ENCODE measurements around the gene SNRNP25.
"Not testable (repeated sequence)": the region's sequence is repeated elsewhere in the genome, so short reads cannot be mapped to it uniquely, and the experiment has no call there.

SNRNP25 gene
- total RNA-seq: 11.1 to 41.2 (median 27.2) reads per million in 18 experiments

DNA sequence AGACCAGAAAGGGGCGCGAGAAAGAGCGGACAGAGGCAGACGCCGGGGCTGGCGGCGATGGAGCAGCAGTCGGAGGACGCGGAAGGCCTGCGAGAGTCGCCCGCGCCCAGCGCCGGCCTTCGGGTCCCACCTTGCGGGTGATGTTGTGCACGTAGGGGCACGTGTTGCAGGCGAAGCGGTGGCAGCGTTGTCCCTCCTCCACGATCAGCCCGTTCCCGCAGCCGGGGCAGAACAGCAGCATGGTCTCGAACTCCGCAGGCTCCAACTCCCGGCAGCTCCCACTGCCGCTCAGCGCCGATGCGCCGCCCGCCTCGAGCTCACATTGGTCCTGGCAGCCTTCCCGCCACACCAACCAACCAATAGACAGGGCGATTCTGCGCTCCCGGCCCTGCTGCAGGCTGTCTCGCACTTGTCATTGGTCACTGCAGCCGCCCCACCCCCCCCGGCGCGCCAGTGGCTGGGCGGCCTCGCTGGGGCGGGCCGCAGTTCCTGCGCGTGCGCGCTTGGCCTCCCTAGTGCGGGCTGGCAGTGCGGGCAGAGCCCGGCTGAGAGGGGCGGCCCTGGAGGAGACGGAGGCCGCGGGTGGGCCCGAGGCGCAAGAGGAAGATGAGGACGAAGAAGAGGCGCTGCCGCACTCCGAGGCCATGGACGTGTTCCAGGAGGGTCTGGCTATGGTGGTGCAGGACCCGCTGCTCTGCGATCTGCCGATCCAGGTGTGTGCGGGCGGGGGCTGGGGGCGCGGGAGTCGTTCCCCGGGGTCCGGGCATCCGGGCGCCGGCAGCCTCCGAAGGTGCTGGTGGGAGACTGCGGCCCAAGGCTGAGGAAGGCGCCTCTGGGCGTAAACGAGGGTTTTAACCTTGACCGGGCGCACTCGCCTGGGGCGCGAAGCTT lies at the start of gene SNRNP25, which contains the start of gene POLR3K:
Gene SNRNP25, plus strand, starts transcription at position 483 of the 891 bp plus-strand sequence. Its CDS starts 189 bp downstream, at position 672.
Gene POLR3K, minus strand, starts transcription at position 263 of the 891 bp plus-strand sequence. Its CDS starts 22 bp downstream, at position 241.
- DNase-seq: peak; percentile 97 to 98

DNA sequence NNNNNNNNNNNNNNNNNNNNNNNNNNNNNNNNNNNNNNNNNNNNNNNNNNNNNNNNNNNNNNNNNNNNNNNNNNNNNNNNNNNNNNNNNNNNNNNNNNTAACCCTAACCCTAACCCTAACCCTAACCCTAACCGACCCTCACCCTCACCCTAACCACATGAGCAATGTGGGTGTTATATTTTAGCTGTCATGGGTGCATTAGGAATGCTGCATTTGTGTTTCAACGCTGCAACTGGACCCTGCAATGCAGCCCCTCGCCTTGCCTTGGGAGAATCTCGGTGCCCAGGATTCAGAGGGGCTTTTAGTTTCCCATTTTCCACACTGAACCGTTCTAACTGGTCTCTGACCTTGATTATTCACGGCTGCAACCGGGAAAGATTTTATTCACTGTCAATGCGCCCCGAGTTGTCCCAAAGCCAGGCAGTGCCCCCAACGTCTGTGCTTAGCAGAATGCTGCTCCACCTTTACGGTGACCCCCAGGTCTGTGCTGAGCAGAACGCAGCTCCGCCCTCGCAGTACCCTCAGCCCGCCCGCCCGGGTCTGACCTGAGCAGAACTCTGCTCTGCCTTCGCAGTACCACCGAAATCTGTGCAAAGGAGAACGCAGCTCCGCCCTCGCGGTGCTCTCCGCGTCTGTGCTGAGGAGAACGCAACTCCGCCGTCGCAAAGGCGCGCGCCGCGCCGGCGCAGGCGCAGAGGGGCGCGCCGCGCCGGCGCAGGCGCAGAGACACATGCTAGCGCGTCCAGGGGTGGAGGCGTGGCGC lies 43.5 kb upstream of the SNRNP25 start:
- no peak for DNase-seq

DNA sequence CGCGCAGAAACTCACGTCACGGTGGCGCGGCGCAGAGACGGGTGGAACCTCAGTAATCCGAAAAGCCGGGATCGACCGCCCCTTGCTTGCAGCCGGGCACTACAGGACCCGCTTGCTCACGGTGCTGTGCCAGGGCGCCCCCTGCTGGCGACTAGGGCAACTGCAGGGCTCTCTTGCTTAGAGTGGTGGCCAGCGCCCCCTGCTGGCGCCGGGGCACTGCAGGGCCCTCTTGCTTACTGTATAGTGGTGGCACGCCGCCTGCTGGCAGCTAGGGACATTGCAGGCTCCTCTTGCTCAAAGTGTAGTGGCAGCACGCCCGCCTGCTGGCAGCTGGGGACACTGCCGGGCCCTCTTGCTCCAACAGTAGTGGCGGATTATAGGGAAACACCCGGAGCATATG lies 42.9 kb upstream of the SNRNP25 start:
- DNase-seq: not testable (repeated sequence)

DNA sequence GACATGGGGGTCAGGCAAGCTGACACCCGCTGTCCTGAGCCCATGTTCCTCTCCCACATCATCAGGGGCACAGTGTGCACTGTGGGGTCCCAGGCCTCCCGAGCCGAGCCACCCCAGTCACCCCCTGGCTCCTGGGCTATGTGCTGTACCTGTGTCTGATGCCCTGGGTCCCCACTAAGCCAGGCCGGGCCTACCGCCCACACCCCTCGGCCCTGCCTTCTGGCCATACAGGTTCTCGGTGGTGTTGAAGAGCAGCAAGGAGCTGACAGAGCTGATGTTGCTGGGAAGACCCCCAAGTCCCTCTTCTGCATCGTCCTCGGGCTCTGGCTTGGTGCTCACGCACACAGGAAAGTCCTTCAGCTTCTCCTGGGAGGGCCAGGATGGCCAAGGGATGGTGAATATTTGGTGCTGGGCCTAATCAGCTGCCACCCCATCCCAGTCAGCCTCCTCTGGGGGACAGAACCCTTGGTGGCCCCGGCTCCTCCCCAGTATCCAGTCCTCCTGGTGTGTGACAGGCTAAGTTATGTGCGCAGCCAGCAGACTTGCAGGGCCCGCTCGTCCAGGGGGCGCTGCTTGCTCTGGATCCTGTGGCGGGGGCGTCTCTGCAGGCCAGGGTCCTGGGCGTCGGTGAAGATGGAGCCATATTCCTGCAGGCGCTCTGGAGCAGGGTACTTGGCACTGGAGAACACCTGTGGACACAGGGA lies 36.4 kb upstream of the SNRNP25 start:
- DNase-seq: not testable (repeated sequence)

DNA sequence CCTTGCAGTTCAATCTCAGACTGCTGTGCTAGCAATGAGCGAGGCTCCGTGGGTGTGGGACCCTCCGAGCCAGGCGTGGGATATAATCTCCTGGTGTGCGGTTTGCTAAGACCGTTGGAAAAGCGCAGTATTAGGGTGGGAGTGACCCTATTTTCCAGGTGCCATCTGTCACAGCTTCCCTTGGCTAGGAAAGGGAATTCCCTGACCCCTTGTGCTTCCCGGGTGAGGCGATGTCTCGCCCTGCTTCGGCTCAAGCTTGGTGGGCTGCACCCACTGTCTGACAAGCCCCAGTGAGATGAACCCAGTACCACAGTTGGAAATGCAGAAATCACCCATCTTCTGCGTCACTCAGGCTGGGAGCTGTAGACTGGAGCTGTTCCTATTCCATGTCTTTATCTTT lies 32.7 kb upstream of the SNRNP25 start:
- DNase-seq: not testable (repeated sequence)

DNA sequence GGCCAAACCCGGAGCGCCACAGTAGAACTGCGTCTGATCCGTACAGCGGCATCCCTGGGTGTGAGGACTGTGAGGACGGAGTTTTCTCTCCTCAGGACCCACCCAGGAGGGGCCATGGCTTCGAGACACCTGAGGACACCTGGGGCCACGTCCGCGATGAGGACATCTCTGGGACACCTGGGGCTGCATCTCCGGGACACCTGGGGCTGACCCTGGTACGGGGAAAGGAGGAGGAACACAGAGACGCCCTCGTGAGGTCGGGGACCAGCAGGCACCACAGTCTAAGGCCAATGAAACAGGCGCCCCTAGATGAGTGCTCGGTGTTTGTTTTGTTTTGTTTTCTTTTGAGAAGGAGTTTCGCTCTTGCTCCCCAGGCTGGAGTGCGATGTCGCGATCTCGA lies 29.5 kb upstream of the SNRNP25 start:
- DNase-seq: not testable (repeated sequence)

DNA sequence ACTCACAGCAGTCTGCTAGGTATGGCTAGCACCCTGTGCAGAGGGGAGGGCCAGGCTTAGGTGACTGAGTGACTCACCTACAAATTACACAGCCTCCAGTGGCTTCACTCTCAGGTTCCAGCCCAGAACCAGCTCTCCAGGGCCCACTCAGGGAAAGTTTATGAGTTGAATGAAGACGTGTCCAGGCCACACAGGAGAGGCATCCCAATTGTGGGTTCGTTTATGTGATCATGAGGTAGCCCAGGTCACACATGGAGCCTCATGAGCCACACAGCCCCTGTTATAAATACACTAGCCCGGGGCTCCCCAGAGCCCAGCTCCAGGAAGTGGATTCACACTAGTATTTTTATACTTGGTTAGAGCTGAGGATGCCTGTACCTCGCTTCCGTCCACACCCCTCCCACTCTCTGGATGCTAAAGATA lies 27.7 kb upstream of the SNRNP25 start:
- DNase-seq: not testable (repeated sequence)

DNA sequence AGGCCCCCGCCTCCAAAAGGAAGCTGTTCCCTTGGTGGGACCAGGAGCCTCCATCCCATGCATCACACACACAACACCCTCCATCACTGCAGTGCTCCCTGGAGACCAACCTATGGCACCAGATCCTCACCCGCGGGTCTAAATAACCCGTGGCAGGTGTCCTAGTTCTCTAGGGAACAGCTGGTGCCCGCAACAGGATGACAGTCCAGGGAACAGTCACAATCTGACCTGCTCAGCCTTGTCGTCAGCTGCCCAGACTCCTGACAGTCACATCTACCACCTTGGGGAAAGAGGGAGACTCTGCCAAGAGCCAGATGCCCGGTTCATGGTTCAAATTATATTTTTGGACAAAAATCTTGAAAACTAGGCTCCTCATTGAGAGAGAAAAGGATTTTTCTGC lies 23.0 kb upstream of the SNRNP25 start:
- not testable (repeated sequence) for DNase-seq

DNA sequence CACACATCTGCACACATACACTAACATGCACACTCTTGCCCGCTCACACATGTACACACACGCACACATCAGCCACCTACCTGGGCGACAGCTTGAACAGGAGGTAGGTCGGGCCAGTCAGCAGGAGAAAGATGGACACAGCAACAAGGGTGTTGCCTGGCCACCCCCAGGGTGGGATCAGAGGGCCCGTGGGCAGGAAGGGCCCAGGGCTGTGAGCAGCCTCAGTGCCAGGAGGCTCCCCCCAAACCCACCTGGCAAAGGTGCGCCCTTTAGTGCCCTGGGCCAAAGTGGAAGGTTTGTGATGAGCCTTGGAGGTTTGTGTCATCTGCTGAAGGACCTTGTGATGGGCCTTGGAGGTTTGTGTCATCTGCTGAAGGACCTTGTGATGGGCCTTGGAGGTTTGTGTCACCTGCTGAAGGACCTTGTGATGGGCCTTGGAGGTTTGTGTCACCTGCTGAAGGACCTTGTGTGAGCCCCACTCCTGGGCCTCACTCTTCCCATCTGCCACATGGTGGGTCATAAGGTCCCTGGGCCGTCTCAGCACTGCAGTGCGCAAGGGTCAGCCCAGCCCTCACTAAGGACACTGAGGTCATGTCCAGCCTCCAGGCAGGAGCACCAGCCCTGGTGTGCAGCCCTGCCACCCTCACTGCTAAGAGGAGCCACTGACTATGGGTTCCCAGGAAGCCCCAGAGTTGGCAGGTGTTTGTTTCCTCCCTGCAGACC lies 20.3 kb upstream of the SNRNP25 start:
- not testable (repeated sequence) for DNase-seq

DNA sequence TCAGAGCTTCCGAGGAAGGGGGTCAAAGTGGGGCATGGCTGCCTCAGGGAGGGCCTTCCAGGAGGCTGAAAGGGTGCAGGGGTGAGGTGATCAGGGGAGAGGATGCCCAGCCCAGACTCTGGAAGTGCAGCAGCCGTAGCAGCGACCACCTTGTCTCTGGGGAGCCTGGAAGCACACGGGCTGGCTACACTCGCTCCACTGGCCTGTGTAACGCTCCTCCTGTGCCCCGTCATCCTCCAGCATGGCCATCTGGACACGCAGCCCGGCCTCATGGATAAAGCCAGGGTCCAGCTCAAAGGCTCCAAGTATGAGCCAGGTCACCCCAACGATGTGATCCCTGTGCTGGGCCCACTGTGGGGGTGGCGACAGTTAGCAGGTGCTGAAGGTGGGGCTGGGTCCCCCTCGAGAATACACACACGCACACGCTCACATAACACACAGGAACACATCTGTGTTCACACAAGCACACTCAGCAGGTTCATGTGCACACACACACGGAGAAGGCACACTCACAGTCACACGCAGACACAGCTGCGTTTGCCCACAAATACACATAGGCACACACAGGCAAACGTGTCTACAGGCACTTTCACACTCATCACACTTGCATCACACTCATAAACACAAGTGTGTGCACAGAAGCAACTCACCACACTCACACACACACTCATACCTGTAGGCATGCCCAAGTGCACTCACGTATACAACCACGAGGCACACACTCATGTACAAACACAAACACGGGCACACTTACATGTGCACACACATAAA lies 19.6 kb upstream of the SNRNP25 start:
- DNase-seq: no peak

DNA sequence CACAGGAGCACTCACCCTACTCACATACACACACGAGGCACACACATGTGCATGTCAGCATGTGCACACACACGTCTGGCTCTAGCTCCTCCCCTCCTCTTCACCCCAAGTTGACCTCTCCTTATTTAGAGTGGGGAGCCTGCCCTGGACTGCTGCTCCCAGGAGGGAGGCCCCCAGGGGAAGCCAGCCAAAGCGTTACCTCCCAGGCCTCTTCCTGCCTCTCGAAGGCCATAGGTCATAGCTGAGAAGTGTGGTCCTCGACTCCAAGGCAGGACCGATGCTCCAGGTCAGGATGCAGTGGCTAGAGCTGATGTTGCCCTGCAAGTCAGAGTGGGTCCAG lies 19.0 kb upstream of the SNRNP25 start:
- no peak for DNase-seq

DNA sequence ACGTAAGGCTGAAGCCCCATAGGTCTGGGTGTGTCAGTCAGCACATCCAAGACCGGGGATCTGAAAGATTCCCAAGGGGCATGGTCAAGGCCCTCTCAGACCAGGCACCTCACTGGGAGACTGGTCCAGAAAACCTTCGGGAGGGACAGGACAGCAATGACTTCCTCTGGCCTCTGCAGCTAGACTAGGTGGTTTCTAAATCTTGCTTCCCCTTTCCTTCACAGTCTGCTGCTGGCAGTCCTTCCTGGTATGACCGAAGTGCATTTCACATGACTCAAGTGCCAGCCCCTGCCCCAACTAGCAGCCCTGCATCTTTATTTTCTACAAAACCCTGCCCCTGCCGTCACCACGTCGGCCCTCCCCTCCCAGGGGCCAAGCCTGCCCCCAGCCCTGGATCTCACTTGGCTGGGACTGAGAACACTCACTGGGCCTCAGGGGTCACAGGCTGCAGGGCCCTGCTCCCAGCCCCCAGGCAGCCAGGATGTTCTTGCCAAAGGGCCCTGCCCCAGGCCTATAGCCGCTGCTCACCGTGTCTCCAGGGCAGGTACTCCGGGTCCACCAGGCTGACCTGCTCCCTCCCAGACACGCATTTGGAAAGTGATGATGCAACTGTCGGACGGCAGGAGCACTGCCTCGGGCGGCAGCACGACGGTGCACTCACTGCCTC lies 18.5 kb upstream of the SNRNP25 start:
- DNase-seq: peak; percentile 84

DNA sequence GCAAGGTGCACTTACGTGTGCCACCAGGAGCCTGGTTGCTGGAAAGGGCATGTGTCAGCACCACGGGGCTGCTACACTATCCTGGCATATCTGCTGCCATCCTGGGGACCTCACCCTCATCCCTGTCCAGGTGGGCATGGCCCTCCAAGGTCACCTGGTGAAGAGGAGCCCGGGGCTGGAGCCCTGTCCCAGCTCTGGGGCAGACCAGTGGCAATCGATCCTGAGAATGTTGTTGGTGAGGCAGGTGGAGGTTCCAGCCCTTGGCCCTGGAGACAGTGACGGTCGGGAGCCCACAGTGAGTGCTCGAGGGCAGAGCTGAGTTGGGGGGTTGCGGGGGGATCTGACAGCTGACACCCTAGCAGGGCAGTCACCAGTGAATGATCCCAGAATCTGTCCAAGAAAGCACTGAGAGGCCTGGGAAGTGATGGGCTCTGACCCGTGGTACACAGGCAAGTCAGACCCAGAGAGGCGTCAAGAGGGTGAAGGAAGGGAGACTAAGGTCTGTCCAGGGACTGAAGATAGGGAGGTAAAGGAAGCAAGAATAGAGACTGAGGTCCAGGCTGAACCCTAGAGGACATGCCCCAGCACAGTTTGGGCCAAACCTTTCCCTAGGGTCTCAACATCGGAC lies 17.8 kb upstream of the SNRNP25 start:
- no peak for DNase-seq

DNA sequence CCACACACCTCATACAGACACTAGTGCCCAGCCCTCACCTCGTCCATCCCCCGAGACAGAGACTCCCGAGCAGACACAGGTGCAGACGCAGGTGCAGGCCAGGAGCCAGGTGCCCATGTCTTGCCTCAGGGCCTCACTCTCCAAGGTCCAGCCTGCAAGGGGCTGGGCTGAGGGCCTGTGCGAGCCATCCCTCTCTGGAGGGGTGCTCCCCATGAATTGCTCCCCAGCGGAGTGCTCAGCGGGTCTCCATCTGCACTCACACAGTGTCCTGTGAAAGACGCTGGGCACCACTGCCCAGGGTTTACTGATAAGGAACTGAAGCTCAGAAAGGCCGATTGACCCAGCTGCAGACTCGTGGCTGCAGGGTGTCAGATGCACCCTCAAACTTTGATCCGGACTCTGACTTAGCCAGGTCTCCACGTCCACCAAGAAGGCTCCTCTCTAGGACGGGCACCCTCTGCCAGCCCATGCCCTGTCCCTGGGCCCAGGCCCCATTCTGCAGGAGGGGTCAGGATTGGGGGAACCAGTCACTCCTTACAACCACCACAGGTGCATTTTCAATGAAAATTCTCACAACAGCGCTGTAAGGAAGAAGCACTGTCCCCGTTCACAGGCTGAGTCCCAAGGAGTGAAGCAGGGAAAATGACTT lies 17.2 kb upstream of the SNRNP25 start:
- no peak for DNase-seq

DNA sequence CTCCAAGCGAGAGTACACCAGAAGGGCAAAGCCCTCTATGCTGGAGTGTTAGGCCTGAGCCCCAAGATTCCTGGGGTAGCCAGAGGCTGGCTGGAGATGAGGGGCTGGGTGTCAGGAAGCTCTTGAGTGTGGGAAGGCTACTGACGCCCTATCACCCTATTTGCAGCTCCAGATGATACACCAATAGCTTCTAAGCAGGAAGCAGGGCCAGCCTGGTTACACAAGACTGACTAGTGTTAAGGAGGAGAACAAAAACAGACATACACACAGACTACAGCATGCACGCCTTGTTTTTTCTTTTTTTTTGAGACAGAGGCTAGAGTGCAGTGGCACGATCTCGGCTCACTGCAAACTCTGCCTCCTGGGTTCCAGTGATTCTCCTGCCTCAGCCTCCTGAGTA lies 16.1 kb upstream of the SNRNP25 start:
- peak; percentile 78 to 82 for DNase-seq

DNA sequence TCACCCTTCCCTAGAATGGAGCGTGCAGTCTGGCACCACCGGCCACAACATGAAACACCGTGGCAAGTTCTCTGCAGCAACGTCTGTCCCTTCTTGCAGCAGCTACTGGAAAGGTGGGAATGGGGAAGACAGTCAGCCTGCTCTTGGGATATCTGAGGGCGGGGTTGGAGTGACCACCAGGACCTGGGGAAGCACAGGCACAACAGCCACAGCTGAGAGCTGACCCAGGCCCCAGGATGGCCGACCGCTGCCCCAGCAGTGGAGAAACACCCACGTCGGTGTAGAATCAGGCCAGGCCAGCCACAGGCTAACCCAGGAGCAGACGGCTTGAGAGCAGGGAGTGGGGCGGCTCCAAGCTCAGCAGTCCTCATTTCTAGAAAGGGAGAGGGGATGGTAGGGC lies 15.4 kb upstream of the SNRNP25 start:
- DNase-seq: not testable (repeated sequence)

DNA sequence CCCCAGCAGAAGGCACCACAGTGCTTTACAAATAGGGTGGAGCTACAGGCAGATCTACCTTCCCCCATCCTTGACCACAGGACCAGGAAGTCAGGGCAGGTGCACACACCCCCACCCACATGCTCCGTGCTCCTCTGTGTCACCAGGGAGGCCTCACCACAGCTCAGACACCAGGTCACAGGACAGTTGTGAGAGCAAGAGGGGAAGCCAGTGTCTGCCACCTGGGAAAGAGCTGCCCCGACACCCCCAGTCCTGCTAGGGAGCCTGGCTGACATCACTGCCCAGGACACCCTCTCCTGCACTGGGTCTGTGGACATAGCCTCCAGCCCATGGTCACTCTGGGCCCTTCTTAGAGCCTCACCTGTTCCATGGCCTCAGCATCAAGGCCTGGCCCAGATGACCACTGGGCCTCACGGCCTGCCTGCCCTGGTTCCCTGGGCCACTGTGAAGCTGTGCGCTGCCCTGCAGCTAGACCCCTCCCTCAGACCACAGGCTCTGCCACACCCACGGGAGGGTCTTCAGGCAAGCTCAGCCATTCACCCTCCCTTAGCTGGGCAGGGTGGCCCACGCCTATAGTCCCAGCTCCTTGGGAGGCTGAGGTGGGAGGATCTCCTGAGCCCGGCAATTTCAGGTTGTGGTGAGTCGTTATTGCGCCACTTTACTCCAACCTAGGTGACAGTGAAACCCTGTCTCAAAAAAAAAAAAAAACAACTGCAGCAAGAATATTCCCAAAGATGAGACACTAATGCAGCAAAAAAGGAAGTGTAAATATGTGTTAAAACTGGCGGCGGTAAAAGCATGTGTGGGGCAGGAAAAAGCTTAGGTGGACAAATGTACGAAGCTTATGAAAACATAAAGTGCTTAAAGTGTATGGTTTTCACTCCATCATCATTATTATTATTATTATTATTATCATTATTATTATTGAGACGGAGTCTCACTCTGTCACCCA lies 14.4 kb upstream of the SNRNP25 start:
- DNase-seq: peak in 1 of 2 donors; percentile 31

DNA sequence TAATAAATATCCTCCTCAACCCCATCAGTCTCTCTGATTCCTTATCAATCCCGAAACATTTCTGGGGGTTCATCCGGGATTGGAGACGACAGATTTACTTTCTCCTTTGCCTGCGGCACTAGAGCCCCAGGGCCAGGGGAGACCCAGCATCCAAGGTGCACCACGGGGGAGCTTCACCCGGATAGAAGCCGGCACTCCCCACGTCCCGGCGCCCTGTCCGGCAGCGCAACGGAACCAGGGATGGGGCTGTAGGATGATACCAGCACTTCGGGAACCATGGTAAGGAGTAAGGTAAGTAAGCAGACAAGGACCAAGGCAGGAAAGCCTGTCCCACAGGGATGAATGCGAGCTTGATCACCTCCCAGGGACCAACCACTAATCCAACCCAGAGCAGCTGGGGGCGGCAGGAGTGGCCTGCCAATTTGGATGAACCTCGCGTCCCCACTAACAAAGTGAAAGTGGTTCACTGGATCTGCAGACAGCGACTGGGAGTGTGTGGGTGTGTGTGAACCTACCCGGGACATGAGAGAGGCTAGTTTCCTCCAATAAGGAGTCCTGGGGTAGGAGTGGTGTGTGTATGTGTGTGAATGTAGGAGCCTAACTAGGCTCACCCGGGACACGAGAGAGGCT lies 12.1 kb upstream of the SNRNP25 start:
- DNase-seq: no peak
